A673 (cell line): Measurements from ENCODE around the gene PPP2R3B. TPM values are rescaled to one million over a fixed set of nuclear protein-coding genes. Genes with fewer than 3 reads are reported as not detected.

Experiments used
- BruUV-seq: library from RNA; stranded (reverse); fragments of 400-500 nt; replicated peaks from 2 replicates; lab custom pipeline; 2021; lab: Mats Ljungman, UMichigan
- CTCF ChIA-PET: fragments of 300-600 bp; sonication (Branson Sonifier 250); formaldehyde crosslinking; loops from one replicate; lab custom pipeline; 2022; ENCODE audit warnings: antibody characterized with exemption; lab: Charles Lee
- POLR2A ChIA-PET: fragments of 300-600 bp; sonication (Branson Sonifier 250); formaldehyde crosslinking; loops from one replicate; lab custom pipeline; 2022; ENCODE audit warnings: antibody characterized with exemption; ENCODE audit not compliant: low non-redundant PET; lab: Charles Lee
- DNase-seq: peaks from one replicate; pipeline ENCODE4 v3.0.0-alpha.2; 2015; ENCODE audit warnings: low spot score
- H3K27ac ChIP-seq: fragments of 200-600 bp; sonication (generic); 2 replicates; pipeline ENCODE4 v1.5.1; 2016; ENCODE audit warnings: mixed run types, low read depth, mild to moderate bottlenecking, mixed read lengths, antibody characterized with exemption, low read length; ENCODE audit not compliant: poor library complexity, severe bottlenecking
- H3K27me3 ChIP-seq: fragments of 200-600 bp; sonication (generic); replicated peaks from 2 replicates; pipeline ENCODE4 v1.6.1; 2017; ENCODE audit warnings: mixed run types, low read depth, mild to moderate bottlenecking, mixed read lengths, antibody characterized with exemption, low read length; ENCODE audit not compliant: insufficient read depth, poor library complexity
- H3K36me3 ChIP-seq: fragments of 200-600 bp; sonication (generic); 2 replicates; pipeline ENCODE4 v1.6.1; 2016; ENCODE audit warnings: mixed run types, mild to moderate bottlenecking, mixed read lengths, antibody characterized with exemption, low read length; ENCODE audit not compliant: insufficient read depth, poor library complexity, severe bottlenecking
- H3K4me1 ChIP-seq: fragments of 200-600 bp; sonication (generic); 2 replicates; pipeline ENCODE4 v1.6.1; 2017; ENCODE audit warnings: mixed run types, mild to moderate bottlenecking, mixed read lengths, antibody characterized with exemption, low read length; ENCODE audit not compliant: insufficient read depth, poor library complexity, severe bottlenecking
- H3K4me3 ChIP-seq: fragments of 200-600 bp; sonication (generic); 2 replicates; pipeline ENCODE4 v1.5.1; 2016; ENCODE audit warnings: low read depth, mixed run types, mild to moderate bottlenecking, mixed read lengths, low read length; ENCODE audit not compliant: poor library complexity, severe bottlenecking
- H3K9me3 ChIP-seq: fragments of 200-600 bp; sonication (generic); 2 replicates; pipeline ENCODE4 v1.6.1; 2016; ENCODE audit warnings: mixed run types, low read depth, mild to moderate bottlenecking, mixed read lengths, antibody characterized with exemption, low read length; ENCODE audit not compliant: poor library complexity, severe bottlenecking
- EZH2 ChIP-seq: fragments of 200-600 bp; sonication (generic); IDR thresholded peaks from 2 replicates; pipeline ENCODE4 v1.6.1; 2017; ENCODE audit warnings: borderline replicate concordance, low read depth, mild to moderate bottlenecking, mixed read lengths, antibody characterized with exemption, low read length; ENCODE audit not compliant: poor library complexity, severe bottlenecking
- intact Hi-C: fragments of 100-400 bp; cut with micrococcal nuclease; formaldehyde crosslinking; loops from one replicate; pipeline ENCODE4 v1.10.0; 2022; ENCODE audit not compliant: unreplicated experiment
- total RNA-seq: library from RNA; stranded (reverse); gene quantifications from 2 replicates; pipeline ENCODE4 v1.2.3, GENCODE V29; 2021
- TF ChIP-seq, protein P1 (sequence below): fragments of 300-800, 200-600 bp; sonication (generic); conservative IDR thresholded peaks from 2 replicates; pipeline ENCODE4 v1.5.1; 2017; ENCODE audit warnings: low read depth, mild to moderate bottlenecking, antibody characterized with exemption, low read length, moderate library complexity, mixed read lengths

PPP2R3B gene
- total RNA-seq, 1 experiment from 2014 or later, result 43.6 TPM

DNA sequence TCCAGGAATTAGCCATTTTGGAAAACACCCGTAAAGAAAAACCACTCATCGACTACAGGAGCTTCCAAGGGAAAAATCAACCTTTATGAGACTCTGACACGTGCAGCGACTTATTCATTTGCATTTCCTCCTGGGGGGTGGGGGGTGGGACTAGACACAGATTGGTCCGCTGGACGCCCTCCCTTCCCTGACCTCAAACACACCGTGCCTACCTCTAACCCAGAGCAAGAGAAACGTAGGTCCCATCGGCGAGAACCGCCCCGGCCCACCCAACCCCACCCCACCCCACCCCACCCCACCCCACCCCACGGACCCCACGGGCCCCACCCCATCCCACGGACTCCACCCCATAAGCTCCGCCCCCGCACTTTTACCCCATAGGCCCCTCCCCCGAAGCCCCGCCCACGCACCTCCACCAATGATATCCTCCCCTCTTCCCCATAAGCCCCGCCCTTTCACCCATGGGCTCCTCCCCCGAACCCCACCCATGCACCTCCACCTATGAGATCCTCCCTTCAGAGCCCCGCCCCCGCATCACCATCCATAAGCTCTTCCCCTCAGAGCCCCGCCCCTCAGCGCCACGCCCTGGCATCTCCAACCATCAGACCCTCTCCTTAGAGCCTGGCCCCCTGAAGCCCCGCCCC lies 69.2 kb downstream of the PPP2R3B start:
- H3K27ac ChIP-seq, result peak overlapping the region; percentile 99
- ChIA-PET POLR2A (no interaction called here), CTCF (no interaction called here)
- no peaks in the 10 kb centered on the region for H3K9me3 ChIP-seq
- DNase-seq, result no peak
- no TSS peak for BruUV-seq
- H3K4me3 ChIP-seq, result peak overlapping the region; percentile 98
- intact Hi-C loops, result loop anchor here (1.0 kb wide), 1 partner anchor 34 kb away; no protein-coding TSS in a partner anchor
- peaks cover 31% of the 10 kb centered on the region for H3K36me3 ChIP-seq
- no peaks in the 10 kb centered on the region for H3K4me1 ChIP-seq
- H3K27me3 ChIP-seq, result no peaks in the 10 kb centered on the region
- TF ChIP-seq, protein P1, sequence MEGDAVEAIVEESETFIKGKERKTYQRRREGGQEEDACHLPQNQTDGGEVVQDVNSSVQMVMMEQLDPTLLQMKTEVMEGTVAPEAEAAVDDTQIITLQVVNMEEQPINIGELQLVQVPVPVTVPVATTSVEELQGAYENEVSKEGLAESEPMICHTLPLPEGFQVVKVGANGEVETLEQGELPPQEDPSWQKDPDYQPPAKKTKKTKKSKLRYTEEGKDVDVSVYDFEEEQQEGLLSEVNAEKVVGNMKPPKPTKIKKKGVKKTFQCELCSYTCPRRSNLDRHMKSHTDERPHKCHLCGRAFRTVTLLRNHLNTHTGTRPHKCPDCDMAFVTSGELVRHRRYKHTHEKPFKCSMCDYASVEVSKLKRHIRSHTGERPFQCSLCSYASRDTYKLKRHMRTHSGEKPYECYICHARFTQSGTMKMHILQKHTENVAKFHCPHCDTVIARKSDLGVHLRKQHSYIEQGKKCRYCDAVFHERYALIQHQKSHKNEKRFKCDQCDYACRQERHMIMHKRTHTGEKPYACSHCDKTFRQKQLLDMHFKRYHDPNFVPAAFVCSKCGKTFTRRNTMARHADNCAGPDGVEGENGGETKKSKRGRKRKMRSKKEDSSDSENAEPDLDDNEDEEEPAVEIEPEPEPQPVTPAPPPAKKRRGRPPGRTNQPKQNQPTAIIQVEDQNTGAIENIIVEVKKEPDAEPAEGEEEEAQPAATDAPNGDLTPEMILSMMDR, result no peak
- TF ChIP-seq EZH2, result no peak

GRCh38 chrX:316351-317325 lies 70.1 kb downstream of the PPP2R3B start:
- intact Hi-C loops, result no loop called here
- no peak for DNase-seq

More at GRCh38 chrX:316351-317325, 70.1 kb downstream of the PPP2R3B start:
- Histone ChIP-seq H3K4me3 (no peak overlapping the region), H3K27ac (peak overlapping the region; percentile 50), H3K27me3 (no peaks in the 10 kb centered on the region), H3K9me3 (no peaks in the 10 kb centered on the region), H3K36me3 (peaks cover 37% of the 10 kb centered on the region), H3K4me1 (no peaks in the 10 kb centered on the region)
- TF ChIP-seq, protein P1, result no peak
- TF ChIP-seq EZH2, result no peak
- ChIA-PET CTCF (no interaction called here), POLR2A (no interaction called here)
- no TSS peak for BruUV-seq
